ENCODE data around the gene CALML6.
A peak's percentile ranks its signal among the peaks of the same experiment; 100 is the strongest.

The CALML6 gene

DNA sequence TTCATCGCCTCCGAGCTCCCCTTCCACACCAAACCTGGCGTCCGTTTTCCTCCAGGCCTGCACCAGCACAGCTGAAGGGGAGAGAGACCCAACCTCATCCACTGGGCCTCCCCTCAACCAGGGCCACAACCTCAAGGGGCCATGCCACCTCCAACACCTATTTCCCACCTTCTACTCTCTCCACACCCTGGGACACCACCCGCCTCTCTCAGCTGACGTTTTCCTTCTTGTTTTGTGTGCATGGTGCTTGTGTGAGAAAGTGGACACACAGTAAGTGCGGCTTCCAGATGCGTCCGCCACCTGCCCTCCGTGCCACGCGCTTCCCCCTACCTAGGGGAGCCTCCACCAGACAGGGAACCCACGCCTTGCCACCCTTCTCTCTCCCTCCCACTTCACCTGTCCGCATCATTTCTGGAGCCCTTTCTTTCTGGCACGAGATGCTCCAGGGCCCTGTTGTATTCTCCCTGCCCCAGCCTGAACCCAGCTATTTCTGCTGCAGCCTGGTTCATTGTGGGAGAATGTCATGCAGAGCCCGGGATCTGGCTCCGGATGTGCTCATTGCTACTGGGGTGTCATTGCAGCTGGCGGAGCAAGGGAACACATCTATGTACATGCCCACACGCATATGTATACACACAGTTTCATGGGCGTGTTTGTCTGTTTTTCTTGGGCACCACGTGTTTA lies 22.8 kb upstream of the CALML6 start:
- no peak for DNase-seq (ENCODE audit: low read depth)

DNA sequence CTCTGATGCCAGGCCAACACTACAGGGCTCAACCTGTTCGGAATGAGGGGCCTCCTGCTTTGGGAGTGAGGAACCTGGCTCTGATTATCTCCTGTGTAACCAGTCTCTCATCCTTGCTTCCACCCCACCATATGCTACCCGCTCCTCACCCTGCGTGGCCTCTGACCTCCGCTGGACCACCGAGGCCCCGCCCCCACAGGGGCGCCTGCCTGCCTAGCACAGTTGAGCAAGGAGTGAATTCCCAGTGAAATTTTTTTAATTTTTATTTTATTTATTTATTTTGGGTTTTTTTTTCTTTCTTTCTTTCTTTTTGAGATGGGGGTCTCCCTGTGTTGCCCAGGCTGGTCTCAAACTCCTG lies 22.3 kb upstream of the CALML6 start:
- DNase-seq (ENCODE audit: low read depth), result no peak

DNA sequence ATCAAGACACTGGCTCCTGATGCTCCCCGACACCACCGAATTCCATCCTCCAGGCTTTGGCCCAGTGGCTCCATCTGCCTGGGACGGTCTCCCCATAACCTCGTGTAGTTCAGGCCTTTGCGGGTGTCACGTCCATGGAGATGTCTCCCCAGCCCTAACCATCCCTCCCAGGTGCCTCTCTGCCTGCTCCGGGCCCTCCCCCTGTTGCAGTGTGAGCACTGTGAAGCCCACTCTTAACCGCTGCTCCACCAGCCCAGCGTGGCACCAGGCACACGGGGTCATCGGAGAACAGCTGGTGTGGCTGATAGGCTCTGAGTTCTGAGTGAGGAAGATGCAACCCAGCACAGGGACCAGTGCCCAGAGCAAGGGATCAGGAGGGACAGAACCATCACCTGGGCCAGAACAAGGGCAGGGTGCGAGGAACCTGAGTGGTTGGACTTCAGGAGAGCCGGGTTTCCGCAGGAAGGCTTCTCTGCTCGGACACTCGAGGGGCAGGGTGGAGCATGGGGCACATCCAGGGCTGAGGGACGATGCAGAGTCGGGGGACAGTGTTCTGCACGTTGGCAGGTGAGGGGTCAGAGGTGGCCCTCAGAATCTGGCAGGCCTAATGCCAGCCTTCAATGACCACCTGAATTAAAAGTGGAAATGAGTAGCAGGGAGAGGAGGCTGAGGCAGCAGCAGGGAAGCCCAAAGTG lies 21.6 kb upstream of the CALML6 start:
- no peak for DNase-seq (ENCODE audit: low read depth)

- no peak for DNase-seq (ENCODE audit: low read depth)
Observed at GRCh38 chr1:1893997-1894353, 21.1 kb upstream of the CALML6 start.

GRCh38 chr1:1894354-1895059 lies 20.6 kb upstream of the CALML6 start:
- DNase-seq (ENCODE audit: low read depth), result no peak

DNA sequence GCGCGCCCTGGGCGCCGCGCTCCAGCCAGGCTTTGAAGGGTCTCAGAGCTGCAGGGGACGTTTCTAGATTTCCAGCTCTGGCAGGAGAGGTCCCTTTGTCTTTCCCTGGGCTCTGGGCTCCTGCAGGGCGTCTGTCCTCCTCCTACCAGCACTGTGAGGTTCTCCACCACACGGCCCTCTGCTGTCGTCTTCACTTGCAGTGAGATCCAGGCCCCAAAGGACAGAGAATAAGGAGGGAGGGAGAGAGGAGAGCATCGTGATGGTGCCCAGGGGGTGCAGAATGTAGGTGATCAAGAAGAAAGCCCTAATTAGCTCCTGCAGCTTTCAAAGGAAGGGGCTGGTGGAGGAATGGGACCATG lies 20.0 kb upstream of the CALML6 start:
- no peak for DNase-seq (ENCODE audit: low read depth)

GRCh38 chr1:1895456-1896336 lies 19.4 kb upstream of the CALML6 start:
- no peak for DNase-seq (ENCODE audit: low read depth)

GRCh38 chr1:1898246-1898933 lies 16.7 kb upstream of the CALML6 start:
- DNase-seq (ENCODE audit: low read depth), result no peak

GRCh38 chr1:1899266-1899966 lies 15.6 kb upstream of the CALML6 start:
- DNase-seq (ENCODE audit: low read depth), result no peak

DNA sequence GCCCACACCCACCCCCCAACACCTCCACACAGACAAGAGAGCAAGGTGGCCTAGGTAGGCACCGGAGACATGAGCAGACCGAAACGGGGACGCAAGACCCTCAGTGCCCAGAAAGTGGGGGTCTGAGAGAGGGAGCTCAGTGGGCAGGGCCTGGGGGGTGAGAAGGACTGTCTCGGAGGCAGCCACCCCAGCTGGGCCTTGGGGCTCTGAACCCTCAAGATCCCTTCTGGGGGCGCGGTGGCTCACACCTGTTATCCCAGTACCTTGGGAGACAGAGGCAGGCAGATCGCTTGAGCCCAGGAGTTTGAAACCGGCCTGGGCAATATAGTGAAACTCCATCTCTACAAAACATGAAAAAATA lies 15.1 kb upstream of the CALML6 start:
- no peak for DNase-seq (ENCODE audit: low read depth)

DNA sequence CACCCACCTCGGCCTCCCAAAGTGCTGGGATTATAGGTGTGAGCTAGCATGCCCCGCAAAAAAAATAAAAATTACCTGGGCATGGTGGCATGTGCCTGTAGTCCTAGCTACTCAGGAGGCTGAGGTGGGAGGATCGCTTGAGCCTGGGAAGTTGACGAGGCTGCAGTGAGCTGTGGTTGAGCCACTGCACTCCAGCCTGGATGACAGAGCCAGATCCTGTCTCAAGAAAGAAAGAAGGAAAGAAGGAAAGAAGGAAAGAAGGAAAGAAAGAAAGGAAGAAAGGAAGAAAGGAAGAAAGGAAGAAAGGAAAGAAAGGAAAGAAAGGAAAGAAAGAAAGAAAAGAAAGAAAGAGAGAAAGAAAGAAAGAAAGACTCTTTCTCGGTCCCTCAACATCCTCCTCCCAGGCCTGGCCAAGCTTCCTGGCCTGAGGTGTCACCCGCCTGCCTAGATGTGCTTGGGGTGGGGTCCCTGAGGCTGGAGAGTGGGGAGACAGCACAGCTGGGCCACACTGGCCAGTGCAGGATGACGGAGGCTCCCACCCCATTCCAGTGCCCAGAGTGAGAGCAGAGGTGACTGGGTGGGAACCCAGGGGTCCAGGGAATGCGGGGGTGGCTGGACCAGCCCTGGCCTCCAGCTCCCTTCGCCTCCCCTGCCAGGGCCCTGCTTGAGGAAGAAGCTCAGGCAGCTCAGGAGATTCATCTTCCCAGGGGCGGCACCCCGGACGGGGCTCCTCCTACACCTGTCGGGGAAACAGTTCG lies 14.0 kb upstream of the CALML6 start:
- no peak for DNase-seq (ENCODE audit: low read depth)

GRCh38 chr1:1901641-1902294 lies 13.3 kb upstream of the CALML6 start:
- DNase-seq (ENCODE audit: low read depth), result no peak

DNA sequence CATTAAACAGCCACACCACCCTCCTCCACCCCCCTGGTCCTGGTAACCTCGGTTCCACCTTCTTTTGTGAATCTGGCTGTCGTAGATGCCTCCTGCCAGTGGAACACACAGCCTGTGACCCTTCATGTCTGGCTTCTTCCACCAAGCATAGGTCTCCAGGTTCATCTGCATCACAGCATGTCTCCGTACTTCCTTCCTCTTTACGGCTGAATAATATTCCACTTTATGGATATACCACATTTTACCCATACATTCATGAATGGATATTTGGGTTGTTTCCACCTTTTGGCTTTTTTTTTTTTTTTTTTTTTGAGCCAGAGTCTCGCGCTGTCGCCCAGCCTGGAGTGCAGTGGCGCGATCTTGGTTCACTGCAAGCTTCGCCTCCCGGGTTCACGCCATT lies 11.8 kb upstream of the CALML6 start:
- no peak for DNase-seq (ENCODE audit: low read depth)

DNA sequence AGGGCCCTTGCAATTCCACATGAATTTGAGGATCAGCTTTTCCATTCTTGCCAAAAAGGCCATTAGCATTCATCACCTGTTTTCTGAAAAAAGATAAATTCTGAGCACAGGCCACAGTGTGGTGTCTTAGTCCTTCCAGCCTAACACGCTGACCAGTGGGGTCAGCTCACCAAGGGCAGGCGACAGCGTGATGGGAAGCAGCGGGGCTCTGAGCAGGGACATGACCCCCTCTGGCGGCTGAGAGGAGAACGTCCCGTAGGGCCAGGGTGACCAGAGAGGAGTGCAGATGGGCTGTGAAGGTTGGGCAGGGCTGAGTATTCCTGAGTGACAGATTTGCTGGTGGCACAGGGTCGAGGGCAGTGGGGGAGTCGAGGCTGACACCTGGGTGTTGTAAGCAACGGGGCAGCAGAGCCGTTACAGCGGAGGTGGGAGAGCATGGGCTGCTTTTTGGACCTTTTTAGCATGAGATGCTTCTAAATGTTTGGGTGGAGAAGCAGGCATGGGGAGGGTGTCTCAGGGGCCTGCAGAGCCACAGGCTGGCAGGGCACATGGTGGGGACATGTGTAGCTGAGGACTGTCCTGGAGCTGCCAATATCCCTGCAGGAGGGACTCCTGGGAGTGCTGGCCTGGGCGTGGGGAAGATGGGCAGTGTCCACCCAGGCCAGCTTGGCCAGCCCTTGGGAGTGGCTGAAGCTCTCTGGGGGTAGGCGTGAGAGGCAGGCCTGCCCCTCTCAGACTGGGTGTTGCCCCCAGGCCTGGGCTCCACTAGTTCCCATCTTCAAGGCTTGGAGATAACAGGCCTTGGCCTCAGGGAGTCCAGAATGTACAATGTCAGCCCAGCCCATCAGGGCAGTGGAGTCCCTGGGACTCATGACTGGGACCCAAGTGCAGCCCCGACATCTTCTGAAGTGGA lies 8.6 kb upstream of the CALML6 start:
- DNase-seq (ENCODE audit: low read depth), result peak; percentile 53

DNA sequence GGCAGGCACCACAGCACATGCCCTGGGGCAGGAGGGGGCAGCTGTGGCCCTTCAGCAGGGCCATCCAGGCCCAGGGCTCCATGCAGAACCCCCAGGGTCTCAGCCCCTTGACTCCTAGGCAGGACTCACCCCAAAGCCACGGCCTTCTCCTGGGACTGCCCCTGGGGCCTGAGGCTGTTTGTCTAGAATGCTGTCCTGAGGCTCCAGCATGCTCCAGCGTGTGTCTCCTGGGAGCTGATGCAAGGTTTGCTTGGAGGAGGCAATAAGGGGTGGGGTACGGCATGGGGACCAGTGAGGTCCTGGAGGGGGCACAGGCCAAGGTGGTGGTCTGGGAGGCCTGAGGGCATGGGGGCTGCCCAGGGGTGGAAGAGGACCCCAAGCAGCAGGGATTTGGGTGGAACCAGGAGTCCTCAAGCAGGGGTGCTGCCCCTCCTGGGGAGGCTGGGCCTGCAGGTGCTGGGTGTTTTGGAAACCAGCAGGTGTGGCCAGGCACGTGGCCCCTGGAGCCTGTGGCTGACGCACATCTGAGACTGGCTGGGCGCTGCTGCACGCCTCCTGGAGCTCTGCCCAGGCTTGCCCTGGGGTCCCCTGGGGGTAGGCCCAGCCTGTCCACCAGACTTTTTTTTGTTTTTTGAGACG lies 7.8 kb upstream of the CALML6 start:
- no peak for DNase-seq (ENCODE audit: low read depth)

GRCh38 chr1:1908506-1908791 lies 6.6 kb upstream of the CALML6 start:
- DNase-seq (ENCODE audit: low read depth), result no peak

DNA sequence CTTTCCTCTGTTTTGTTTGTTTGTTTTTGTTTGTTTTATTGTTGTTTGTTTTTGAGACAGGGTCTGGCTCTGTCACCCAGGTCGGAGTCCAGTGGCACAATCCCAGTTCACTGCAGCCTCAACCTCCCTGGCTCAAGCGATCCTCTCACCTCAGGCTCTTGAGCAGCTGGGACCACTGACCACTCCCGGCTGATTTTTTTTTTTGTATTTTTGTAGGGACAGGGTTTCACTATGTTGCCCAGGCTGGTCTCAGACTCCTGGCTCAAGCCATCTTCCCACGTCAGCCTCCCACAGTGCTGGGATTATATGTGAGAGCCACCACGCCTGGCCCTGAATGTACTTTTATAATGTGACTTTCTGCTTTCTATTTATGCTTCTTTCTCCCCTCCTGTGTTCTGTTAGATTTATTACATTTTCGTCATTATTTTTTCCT lies 5.0 kb upstream of the CALML6 start:
- DNase-seq (ENCODE audit: low read depth), result no peak

DNA sequence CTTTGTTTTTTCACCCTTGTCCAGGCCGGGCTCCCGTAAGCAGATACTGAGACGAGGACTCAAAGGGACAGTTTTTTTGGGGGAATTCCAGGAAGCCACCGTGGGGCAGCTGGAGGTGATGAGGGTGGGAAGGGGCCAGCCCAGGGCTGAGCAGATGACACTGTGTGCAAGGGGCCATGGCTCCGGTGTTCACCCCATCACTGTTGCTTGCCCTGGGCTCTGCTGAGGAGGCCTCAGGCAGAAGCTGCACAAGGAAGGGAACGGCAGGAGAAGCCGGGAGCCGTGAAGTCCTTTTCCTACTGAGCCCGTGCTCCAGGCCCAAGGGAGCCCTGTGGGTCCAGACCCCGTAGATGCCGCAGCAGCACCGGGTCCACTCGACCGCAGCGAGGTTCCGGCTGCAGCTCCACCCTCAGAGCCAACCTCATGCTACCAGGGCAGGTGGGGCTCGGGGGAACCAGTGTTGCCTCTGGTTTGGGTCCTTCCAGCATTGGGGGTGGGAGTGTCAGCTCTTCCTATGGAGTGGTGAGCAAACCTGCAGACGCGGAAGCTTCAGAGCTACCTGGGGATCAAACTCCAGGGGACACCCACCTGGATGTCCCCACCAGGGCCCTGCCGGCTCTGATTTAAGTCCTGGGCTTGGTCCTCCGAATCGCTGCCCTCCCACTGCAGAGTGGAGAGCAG lies 4.3 kb upstream of the CALML6 start:
- no peak for DNase-seq (ENCODE audit: low read depth)

All from stromal cell of bone marrow (primary cell).